ENCODE results near the gene DOC2B. TPM values are rescaled to one million over a fixed set of nuclear protein-coding genes. Genes with fewer than 3 reads are reported as not detected.
A peak's percentile ranks its signal among the peaks of the same experiment; 100 is the strongest.

The DOC2B gene
- total and polyA plus RNA-seq, 4 donors = 0.13 to 35.3 (median 8.2) TPM

- H3K4me1 ChIP-seq (ENCODE audit: control insufficient read depth in 1 of 2, insufficient read depth in 2 of 2, low read length in 2 of 2) = no peaks in the 10 kb centered on the region
- no peak overlapping the region for H3K27ac ChIP-seq (ENCODE audit: low read depth in 1 of 2, low read length in 2 of 2)
- ATAC-seq (ENCODE audit: low FRiP score) (no peak), DNase-seq (no peak)
- H3K36me3 ChIP-seq (ENCODE audit: control insufficient read depth in 1 of 2, insufficient read depth in 2 of 2, low read length in 1 of 2) = no peaks in the 10 kb centered on the region
- 84 to 86% methylated on average over 10 of the region's 10 CpGs for WGBS, 2 donors
- H3K9me3 ChIP-seq (ENCODE audit: control insufficient read depth, low read length) = no peaks in the 10 kb centered on the region
- no peak overlapping the region for H3K4me3 ChIP-seq (ENCODE audit: low read length in 2 of 2)
- intact Hi-C loops (cut with DNase I) = no loop called here
- H3K27me3 ChIP-seq (ENCODE audit: control insufficient read depth in 1 of 2, insufficient read depth in 2 of 2, low read length in 1 of 2) = no peaks in the 10 kb centered on the region
These were observed 20.0 kb downstream of the DOC2B start for GRCh38 chr17:161481-161880.

DNA sequence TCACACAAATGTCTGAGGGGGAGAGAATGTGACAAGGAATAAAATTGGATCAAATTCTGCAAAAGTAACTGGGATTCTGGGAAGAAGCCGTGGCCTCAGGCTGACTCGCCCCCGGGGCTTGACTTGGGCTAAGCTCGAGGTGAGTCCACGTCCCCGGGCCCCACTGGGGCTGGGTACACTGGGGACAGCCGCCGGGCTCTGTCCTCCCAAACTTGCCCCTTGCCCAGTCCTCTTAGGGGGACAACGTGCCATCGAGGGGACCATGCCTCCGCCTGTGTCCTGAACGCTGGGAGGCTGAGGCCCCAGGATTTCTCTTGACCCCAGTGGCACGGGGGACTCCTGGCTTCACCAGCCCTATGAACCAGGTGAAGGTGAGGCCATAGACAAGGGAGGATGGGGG is 21.1 kb downstream of the DOC2B start:
- no peaks in the 10 kb centered on the region for H3K36me3 ChIP-seq (ENCODE audit: control insufficient read depth in 1 of 2, insufficient read depth in 2 of 2, low read length in 1 of 2)
- no peak for DNase-seq
- H3K4me1 ChIP-seq (ENCODE audit: control insufficient read depth in 1 of 2, insufficient read depth in 2 of 2, low read length in 2 of 2) = no peaks in the 10 kb centered on the region
- no peak overlapping the region for H3K4me3 ChIP-seq (ENCODE audit: low read length in 2 of 2)
- H3K27ac ChIP-seq (ENCODE audit: low read depth in 1 of 2, low read length in 2 of 2) = no peak overlapping the region
- 88% methylated on average over 13 of the region's 13 CpGs for WGBS, 2 donors
- no peak for ATAC-seq (ENCODE audit: low FRiP score)
- intact Hi-C loops (cut with DNase I) = no loop called here
- H3K27me3 ChIP-seq (ENCODE audit: control insufficient read depth in 1 of 2, insufficient read depth in 2 of 2, low read length in 1 of 2) = no peaks in the 10 kb centered on the region
- H3K9me3 ChIP-seq (ENCODE audit: control insufficient read depth, low read length) = no peaks in the 10 kb centered on the region

DNA sequence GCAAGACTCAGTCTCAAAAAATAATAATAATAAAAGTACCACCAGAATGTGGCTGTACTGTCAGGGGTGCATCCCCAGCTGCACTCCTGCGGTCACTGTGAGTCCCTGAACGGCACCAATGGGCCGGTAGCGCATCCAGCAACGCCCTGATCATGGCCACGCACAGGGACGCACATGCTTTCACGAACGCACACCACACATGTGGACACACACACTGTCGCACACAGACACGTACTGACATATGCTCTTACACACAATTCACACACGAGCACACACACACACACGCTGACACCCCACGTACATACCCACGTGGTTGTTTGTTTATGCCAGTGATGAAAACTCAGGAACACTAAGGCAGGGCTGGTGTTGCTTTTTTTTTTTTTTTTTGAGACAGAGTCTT is 21.8 kb downstream of the DOC2B start:
- intact Hi-C loops (cut with DNase I) = no loop called here
- no peak for ATAC-seq (ENCODE audit: low FRiP score)
- H3K4me3 ChIP-seq (ENCODE audit: low read length in 2 of 2) = no peak overlapping the region

DNA sequence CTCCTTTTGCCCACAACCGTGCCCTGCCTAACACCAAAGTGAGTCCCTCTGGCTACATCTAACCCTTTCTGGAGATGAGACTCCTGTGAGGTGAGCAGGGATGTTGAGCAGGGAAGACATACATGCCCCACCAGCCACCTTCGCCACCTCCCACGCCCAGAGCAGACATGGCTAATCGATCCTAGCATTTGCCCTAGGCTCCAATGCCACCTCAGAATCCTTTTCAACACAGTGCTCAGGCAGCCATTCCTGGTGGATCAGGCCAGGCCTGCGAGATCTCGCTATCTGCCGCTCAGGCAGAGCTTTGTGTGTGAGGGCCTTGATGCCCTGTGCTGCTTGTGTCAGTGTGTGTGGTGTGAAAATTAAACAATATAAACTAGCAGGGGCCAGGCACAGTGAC is 23.1 kb downstream of the DOC2B start:
- 95 to 97% methylated on average over 7 of the region's 7 CpGs for WGBS, 2 donors

More for the DNA sequence above, 21.8 kb downstream of the DOC2B start:
- no peaks in the 10 kb centered on the region for H3K27me3 ChIP-seq (ENCODE audit: control insufficient read depth in 1 of 2, insufficient read depth in 2 of 2, low read length in 1 of 2)
- H3K4me1 ChIP-seq (ENCODE audit: control insufficient read depth in 1 of 2, insufficient read depth in 2 of 2, low read length in 2 of 2) = no peaks in the 10 kb centered on the region
- no peaks in the 10 kb centered on the region for H3K36me3 ChIP-seq (ENCODE audit: control insufficient read depth in 1 of 2, insufficient read depth in 2 of 2, low read length in 1 of 2)
- no peak for DNase-seq
- no peak overlapping the region for H3K27ac ChIP-seq (ENCODE audit: low read depth in 1 of 2, low read length in 2 of 2)
- 94 to 96% methylated on average over 15 of the region's 15 CpGs for WGBS, 2 donors
- no peaks in the 10 kb centered on the region for H3K9me3 ChIP-seq (ENCODE audit: control insufficient read depth, low read length)

GRCh38 chr17:157901-158300 is 23.5 kb downstream of the DOC2B start:
- H3K27me3 ChIP-seq (ENCODE audit: control insufficient read depth in 1 of 2, insufficient read depth in 2 of 2, low read length in 1 of 2) = no peaks in the 10 kb centered on the region
- H3K4me1 ChIP-seq (ENCODE audit: control insufficient read depth in 1 of 2, insufficient read depth in 2 of 2, low read length in 2 of 2) = no peaks in the 10 kb centered on the region
- intact Hi-C loops (cut with DNase I) = no loop called here
- no peak overlapping the region for H3K4me3 ChIP-seq (ENCODE audit: low read length in 2 of 2)
- no peak for ATAC-seq (ENCODE audit: low FRiP score)
- H3K36me3 ChIP-seq (ENCODE audit: control insufficient read depth in 1 of 2, insufficient read depth in 2 of 2, low read length in 1 of 2) = no peaks in the 10 kb centered on the region
- 89 to 97% methylated on average over 4 of the region's 4 CpGs for WGBS, 2 donors
- H3K9me3 ChIP-seq (ENCODE audit: control insufficient read depth, low read length) = no peaks in the 10 kb centered on the region
- peak in 1 of 2 donors; percentile 3 for DNase-seq
- H3K27ac ChIP-seq (ENCODE audit: low read depth in 1 of 2, low read length in 2 of 2) = no peak overlapping the region

More for the DNA sequence above, 23.1 kb downstream of the DOC2B start:
- intact Hi-C loops (cut with DNase I) = no loop called here
- DNase-seq (no peak), ATAC-seq (ENCODE audit: low FRiP score) (no peak)
- Histone ChIP-seq H3K9me3 (ENCODE audit: control insufficient read depth, low read length) (no peaks in the 10 kb centered on the region), H3K4me3 (ENCODE audit: low read length in 2 of 2) (no peak overlapping the region), H3K27me3 (ENCODE audit: control insufficient read depth in 1 of 2, insufficient read depth in 2 of 2, low read length in 1 of 2) (no peaks in the 10 kb centered on the region), H3K36me3 (ENCODE audit: control insufficient read depth in 1 of 2, insufficient read depth in 2 of 2, low read length in 1 of 2) (no peaks in the 10 kb centered on the region), H3K4me1 (ENCODE audit: control insufficient read depth in 1 of 2, insufficient read depth in 2 of 2, low read length in 2 of 2) (no peaks in the 10 kb centered on the region), H3K27ac (ENCODE audit: low read depth in 1 of 2, low read length in 2 of 2) (no peak overlapping the region)

GRCh38 chr17:156946-157345 is 24.5 kb downstream of the DOC2B start:
- H3K27ac ChIP-seq (ENCODE audit: low read depth in 1 of 2, low read length in 2 of 2) = no peak overlapping the region
- 91 to 92% methylated on average over 19 of the region's 19 CpGs for WGBS, 2 donors
- no peaks in the 10 kb centered on the region for H3K27me3 ChIP-seq (ENCODE audit: control insufficient read depth in 1 of 2, insufficient read depth in 2 of 2, low read length in 1 of 2)
- no peak for ATAC-seq (ENCODE audit: low FRiP score)
- no peak overlapping the region for H3K4me3 ChIP-seq (ENCODE audit: low read length in 2 of 2)
- no peaks in the 10 kb centered on the region for H3K9me3 ChIP-seq (ENCODE audit: control insufficient read depth, low read length)
- intact Hi-C loops (cut with DNase I) = no loop called here
- H3K4me1 ChIP-seq (ENCODE audit: control insufficient read depth in 1 of 2, insufficient read depth in 2 of 2, low read length in 2 of 2) = no peaks in the 10 kb centered on the region
- H3K36me3 ChIP-seq (ENCODE audit: control insufficient read depth in 1 of 2, insufficient read depth in 2 of 2, low read length in 1 of 2) = no peaks in the 10 kb centered on the region
- peak; percentile 36 to 73 for DNase-seq

DNA sequence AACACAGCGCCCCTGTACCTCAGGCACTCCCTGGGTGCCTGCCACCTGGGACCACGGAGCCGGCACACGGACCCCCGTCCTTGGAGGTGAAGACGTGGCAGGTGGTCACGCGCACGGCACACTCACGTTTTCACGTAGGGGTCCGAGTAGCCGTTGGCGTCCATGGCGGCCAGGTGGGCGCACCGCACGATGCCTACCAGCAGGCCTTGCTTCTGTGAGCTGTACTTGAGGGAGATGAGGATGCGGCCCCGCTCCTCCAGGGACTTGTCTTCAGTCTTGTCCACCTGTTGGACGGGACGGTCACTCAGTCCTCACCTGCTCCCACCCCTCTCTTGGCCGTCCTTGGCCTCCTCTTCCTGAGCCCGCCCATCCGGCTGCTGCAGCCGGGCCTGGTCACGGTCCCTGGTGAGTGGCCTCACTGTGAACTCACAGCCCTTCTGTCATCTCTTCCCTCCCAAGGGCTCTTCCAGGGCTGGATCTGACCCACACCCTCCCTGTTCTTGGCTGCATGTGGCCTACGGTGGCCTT is 25.3 kb downstream of the DOC2B start:
- 95 to 96% methylated on average over 28 of the region's 28 CpGs for WGBS, 2 donors
- no peaks in the 10 kb centered on the region for H3K4me1 ChIP-seq (ENCODE audit: control insufficient read depth in 1 of 2, insufficient read depth in 2 of 2, low read length in 2 of 2)
- no peaks in the 10 kb centered on the region for H3K36me3 ChIP-seq (ENCODE audit: control insufficient read depth in 1 of 2, insufficient read depth in 2 of 2, low read length in 1 of 2)
- ATAC-seq (ENCODE audit: low FRiP score) (no peak), DNase-seq (peak; percentile 27 to 71)
- H3K9me3 ChIP-seq (ENCODE audit: control insufficient read depth, low read length) = no peaks in the 10 kb centered on the region
- intact Hi-C loops (cut with DNase I) = no loop called here
- no peak overlapping the region for H3K4me3 ChIP-seq (ENCODE audit: low read length in 2 of 2)
- no peak overlapping the region for H3K27ac ChIP-seq (ENCODE audit: low read depth in 1 of 2, low read length in 2 of 2)
- no peaks in the 10 kb centered on the region for H3K27me3 ChIP-seq (ENCODE audit: control insufficient read depth in 1 of 2, insufficient read depth in 2 of 2, low read length in 1 of 2)

DNA sequence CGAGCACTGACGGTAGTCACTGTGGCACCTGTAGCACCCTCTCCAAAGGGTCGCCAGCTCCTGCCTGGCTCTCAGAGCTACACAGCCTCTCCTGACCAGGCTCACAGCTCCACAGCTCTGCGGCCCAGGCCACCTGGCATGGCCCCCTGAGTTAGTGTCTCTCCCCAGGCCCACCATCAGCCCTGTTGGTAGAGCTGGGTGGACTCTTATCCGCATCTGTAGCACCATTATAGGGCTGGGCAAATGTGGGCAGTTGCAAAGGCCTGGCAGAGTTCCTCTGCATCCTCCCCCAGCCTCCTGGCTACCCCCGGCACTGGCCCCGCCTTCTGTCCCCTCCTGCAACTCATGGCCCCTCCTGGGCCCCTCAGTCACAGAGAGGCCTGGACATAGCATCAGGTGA is 25.9 kb downstream of the DOC2B start:
- no peaks in the 10 kb centered on the region for H3K27me3 ChIP-seq (ENCODE audit: control insufficient read depth in 1 of 2, insufficient read depth in 2 of 2, low read length in 1 of 2)
- 85 to 90% methylated on average over 7 of the region's 7 CpGs for WGBS, 2 donors
- no peaks in the 10 kb centered on the region for H3K36me3 ChIP-seq (ENCODE audit: control insufficient read depth in 1 of 2, insufficient read depth in 2 of 2, low read length in 1 of 2)
- intact Hi-C loops (cut with DNase I) = no loop called here
- no peak overlapping the region for H3K27ac ChIP-seq (ENCODE audit: low read depth in 1 of 2, low read length in 2 of 2)
- H3K4me3 ChIP-seq (ENCODE audit: low read length in 2 of 2) = no peak overlapping the region
- no peaks in the 10 kb centered on the region for H3K9me3 ChIP-seq (ENCODE audit: control insufficient read depth, low read length)
- ATAC-seq (ENCODE audit: low FRiP score) (no peak), DNase-seq (peak; percentile 22 to 50)
- H3K4me1 ChIP-seq (ENCODE audit: control insufficient read depth in 1 of 2, insufficient read depth in 2 of 2, low read length in 2 of 2) = no peaks in the 10 kb centered on the region

- intact Hi-C loops (cut with DNase I) = no loop called here
- 84 to 89% methylated on average over 9 of the region's 9 CpGs for whole genome bisulfite sequencing, 2 donors
- Histone ChIP-seq H3K36me3 (ENCODE audit: control insufficient read depth in 1 of 2, insufficient read depth in 2 of 2, low read length in 1 of 2) (no peaks in the 10 kb centered on the region), H3K9me3 (ENCODE audit: control insufficient read depth, low read length) (no peaks in the 10 kb centered on the region), H3K4me3 (ENCODE audit: low read length in 2 of 2) (no peak overlapping the region), H3K4me1 (ENCODE audit: control insufficient read depth in 1 of 2, insufficient read depth in 2 of 2, low read length in 2 of 2) (no peaks in the 10 kb centered on the region), H3K27ac (ENCODE audit: low read depth in 1 of 2, low read length in 2 of 2) (no peak overlapping the region), H3K27me3 (ENCODE audit: control insufficient read depth in 1 of 2, insufficient read depth in 2 of 2, low read length in 1 of 2) (no peaks in the 10 kb centered on the region)
- no peak for ATAC-seq (ENCODE audit: low FRiP score)
- DNase-seq = peak; percentile 3 to 5
These were observed 27.6 kb downstream of the DOC2B start for GRCh38 chr17:153851-154250.
